Inferior parietal cortex (tissue), 1 donor: ENCODE results near the gene ATXN3L.

Experiments
- DNase-seq: peaks from one replicate; pipeline ENCODE4 v3.0.0-alpha.2; 2016; ENCODE audit errors: extremely low spot score

The ATXN3L gene

GRCh38 chrX:13268874-13269273 is 51.0 kb downstream of the ATXN3L start:
- no peak for DNase-seq
